Measurements from ENCODE around the gene GNB1.

Gene GNB1

GRCh38 chr1:1799716-1800115 is 91.2 kb downstream of the GNB1 start:
- peaks cover 90% of the 10 kb centered on the region for H3K36me3 ChIP-seq (ENCODE audit: insufficient read depth, low read length)

GRCh38 chr1:1797731-1798341 is 93.1 kb downstream of the GNB1 start:
- no peak overlapping the region for H3K27ac ChIP-seq (ENCODE audit: low read length)
- H3K9ac ChIP-seq (ENCODE audit: low read depth, low read length): no peak overlapping the region
- TF ChIP-seq EZH2 (IDR thresholded peaks at IDR 0.05; ENCODE audit: borderline replicate concordance, low read depth, low read length, severe bottlenecking) (no peak), CTCF (IDR thresholded peaks at IDR 0.05; ENCODE audit: borderline replicate concordance, extremely low read depth, low read length, poor library complexity, severe bottlenecking) (no peak)
- H3K79me2 ChIP-seq (ENCODE audit: insufficient read depth, low read length): peaks cover 84% of the 10 kb centered on the region
- no peak for DNase-seq
- peaks cover 57% of the 10 kb centered on the region for H4K20me1 ChIP-seq (ENCODE audit: insufficient read depth, low read length)
- no peak overlapping the region for H3K4me3 ChIP-seq (ENCODE audit: low read depth in 1 of 2, low read length in 2 of 2)
- no peaks in the 10 kb centered on the region for H3K4me1 ChIP-seq (ENCODE audit: insufficient read depth, low read length)
- no peaks in the 10 kb centered on the region for H3K27me3 ChIP-seq (ENCODE audit: insufficient read depth, low read length, poor library complexity)
- H3K36me3 ChIP-seq (ENCODE audit: insufficient read depth, low read length): peaks cover 94% of the 10 kb centered on the region
- H3K9me3 ChIP-seq (ENCODE audit: insufficient read depth, low read length, severe bottlenecking): no peaks in the 10 kb centered on the region
- no peak overlapping the region for H3K4me2 ChIP-seq (ENCODE audit: insufficient read depth, low read length)
- no peak for ATAC-seq (ENCODE audit: insufficient read depth, low read depth)
- no peak overlapping the region for H2AFZ ChIP-seq (ENCODE audit: low read depth, low read length)

More at GRCh38 chr1:1799716-1800115, 91.2 kb downstream of the GNB1 start:
- no peaks in the 10 kb centered on the region for H3K27me3 ChIP-seq (ENCODE audit: insufficient read depth, low read length, poor library complexity)
- no peaks in the 10 kb centered on the region for H3K9me3 ChIP-seq (ENCODE audit: insufficient read depth, low read length, severe bottlenecking)
- no peak overlapping the region for H3K9ac ChIP-seq (ENCODE audit: low read depth, low read length)
- H3K4me1 ChIP-seq (ENCODE audit: insufficient read depth, low read length): no peaks in the 10 kb centered on the region
- no peak overlapping the region for H3K4me3 ChIP-seq (ENCODE audit: low read depth in 1 of 2, low read length in 2 of 2)
- no peak overlapping the region for H2AFZ ChIP-seq (ENCODE audit: low read depth, low read length)
- DNase-seq (no peak), ATAC-seq (ENCODE audit: insufficient read depth, low read depth) (no peak)
- no peak overlapping the region for H3K4me2 ChIP-seq (ENCODE audit: insufficient read depth, low read length)
- H3K79me2 ChIP-seq (ENCODE audit: insufficient read depth, low read length): peaks cover 80% of the 10 kb centered on the region
- TF ChIP-seq EZH2 (IDR thresholded peaks at IDR 0.05; ENCODE audit: borderline replicate concordance, low read depth, low read length, severe bottlenecking): no peak
- no peak for TF ChIP-seq CTCF (IDR thresholded peaks at IDR 0.05; ENCODE audit: borderline replicate concordance, extremely low read depth, low read length, poor library complexity, severe bottlenecking)
- no peak overlapping the region for H3K27ac ChIP-seq (ENCODE audit: low read length)
- H4K20me1 ChIP-seq (ENCODE audit: insufficient read depth, low read length): peaks cover 48% of the 10 kb centered on the region

- Histone ChIP-seq H3K4me2 (ENCODE audit: insufficient read depth, low read length) (no peak overlapping the region), H3K9me3 (ENCODE audit: insufficient read depth, low read length, severe bottlenecking) (no peaks in the 10 kb centered on the region), H4K20me1 (ENCODE audit: insufficient read depth, low read length) (peaks cover 62% of the 10 kb centered on the region), H3K79me2 (ENCODE audit: insufficient read depth, low read length) (peaks cover 80% of the 10 kb centered on the region), H2AFZ (ENCODE audit: low read depth, low read length) (no peak overlapping the region), H3K27ac (ENCODE audit: low read length) (no peak overlapping the region), H3K9ac (ENCODE audit: low read depth, low read length) (no peak overlapping the region), H3K36me3 (ENCODE audit: insufficient read depth, low read length) (peaks cover 92% of the 10 kb centered on the region), H3K4me3 (ENCODE audit: low read depth in 1 of 2, low read length in 2 of 2) (no peak overlapping the region), H3K27me3 (ENCODE audit: insufficient read depth, low read length, poor library complexity) (no peaks in the 10 kb centered on the region), H3K4me1 (ENCODE audit: insufficient read depth, low read length) (no peaks in the 10 kb centered on the region)
- no peak for TF ChIP-seq EZH2 (IDR thresholded peaks at IDR 0.05; ENCODE audit: borderline replicate concordance, low read depth, low read length, severe bottlenecking)
- TF ChIP-seq CTCF (IDR thresholded peaks at IDR 0.05; ENCODE audit: borderline replicate concordance, extremely low read depth, low read length, poor library complexity, severe bottlenecking): peak; percentile 46
- DNase-seq (no peak), ATAC-seq (ENCODE audit: insufficient read depth, low read depth) (peak; percentile 57; the same call in 1 of the 3 replicates)
Measured at GRCh38 chr1:1796466-1796865, 94.4 kb downstream of the GNB1 start.

Data from DND-41 (cell line).